Smooth muscle cell (in vitro differentiated cells): ENCODE results near the gene ALOX5. TPM values are rescaled to one million over a fixed set of nuclear protein-coding genes. Genes with fewer than 3 reads are reported as not detected.

Source experiments
- DNase-seq: peaks from one replicate; lab custom pipeline; 2025; ENCODE audit not compliant: unreplicated experiment; lab: John Stamatoyannopoulos, UW
- H2AFZ ChIP-seq: fragments of 200-600 bp; sonication (generic); 2 replicates; pipeline ENCODE4 v1.6.0; 2016; ENCODE audit warnings: antibody characterized with exemption, low read depth, mild to moderate bottlenecking
- H3F3A ChIP-seq: fragments of 200-600 bp; sonication (generic); 2 replicates; pipeline ENCODE4 v1.6.0; 2017; ENCODE audit warnings: antibody characterized with exemption, low read depth
- H3K27ac ChIP-seq: fragments of 200-600 bp; sonication (generic); 2 replicates; pipeline ENCODE4 v1.5.1; 2016; ENCODE audit warnings: low read depth, mild to moderate bottlenecking
- H3K27me3 ChIP-seq: fragments of 200-600 bp; sonication (generic); 2 replicates; pipeline ENCODE4 v1.6.1; 2016; ENCODE audit warnings: low read depth, mild to moderate bottlenecking
- H3K36me3 ChIP-seq: fragments of 200-600 bp; sonication (generic); 2 replicates; pipeline ENCODE4 v1.5.1; 2016; ENCODE audit warnings: low read depth
- H3K4me1 ChIP-seq: fragments of 200-600 bp; sonication (generic); 2 replicates; pipeline ENCODE4 v1.5.1; 2016; ENCODE audit warnings: low read depth
- H3K4me2 ChIP-seq: fragments of 200-600 bp; sonication (generic); 2 replicates; pipeline ENCODE4 v1.6.0; 2016; ENCODE audit warnings: mild to moderate bottlenecking
- H3K4me3 ChIP-seq: fragments of 200-600 bp; sonication (generic); 2 replicates; pipeline ENCODE4 v1.5.1; 2016; ENCODE audit warnings: mild to moderate bottlenecking
- H3K79me2 ChIP-seq: fragments of 200-600 bp; sonication (generic); 2 replicates; pipeline ENCODE4 v1.6.0; 2016; ENCODE audit warnings: low read depth, mild to moderate bottlenecking
- H3K9ac ChIP-seq: fragments of 200-600 bp; sonication (generic); 2 replicates; pipeline ENCODE4 v1.6.0; 2016; ENCODE audit warnings: low read depth
- H3K9me3 ChIP-seq: fragments of 200-600 bp; sonication (generic); replicated peaks from 2 replicates; pipeline ENCODE4 v1.5.1; 2016; ENCODE audit warnings: low read depth
- H4K20me1 ChIP-seq: fragments of 200-600 bp; sonication (generic); 2 replicates; pipeline ENCODE4 v1.6.0; 2016; ENCODE audit warnings: low read depth
- WGBS: methylation state at CpG from one replicate; pipeline ENCODE4 v1.1.7; 2016; ENCODE audit warnings: low lambda C conversion rate; 5-methylcytosine and 5-hydroxymethylcytosine counted together
- polyA plus RNA-seq: library from polyadenylated mRNA; unstranded; fragments of >200 nt; fragmentation: Nextera tagmentation; extraction: Ambion mirVana; gene quantifications from 2 replicates; pipeline ENCODE4 v1.2.1, GENCODE V29; 2016
- total RNA-seq: library from RNA; depleted of rRNA; stranded (reverse); fragments of >200 nt; gene quantifications from 2 replicates; pipeline ENCODE4 v1.2.3, GENCODE V29; 2014
- TF ChIP-seq, protein P1 (sequence below): fragments of 200-600 bp; sonication (generic); IDR thresholded peaks from 2 replicates; pipeline ENCODE4 v1.5.1; 2017; ENCODE audit warnings: borderline replicate concordance, mild to moderate bottlenecking, antibody characterized with exemption; ENCODE audit not compliant: insufficient read depth, poor library complexity, severe bottlenecking

Gene ALOX5
- total and polyA plus RNA-seq, 2 experiments from 2014 or later, result 0.18 TPM; not detected in 1

GRCh38 chr10:45452268-45452667 is 78.3 kb downstream of the ALOX5 start:
- no peaks in the 10 kb centered on the region for H3K4me1 ChIP-seq
- no peaks in the 10 kb centered on the region for H3F3A ChIP-seq
- no peaks in the 10 kb centered on the region for H3K9me3 ChIP-seq
- H2AFZ ChIP-seq, result no peak overlapping the region
- no peaks in the 10 kb centered on the region for H4K20me1 ChIP-seq
- H3K9ac ChIP-seq, result no peak overlapping the region
- no peak overlapping the region for H3K4me3 ChIP-seq
- H3K36me3 ChIP-seq, result no peaks in the 10 kb centered on the region
- TF ChIP-seq, protein P1, sequence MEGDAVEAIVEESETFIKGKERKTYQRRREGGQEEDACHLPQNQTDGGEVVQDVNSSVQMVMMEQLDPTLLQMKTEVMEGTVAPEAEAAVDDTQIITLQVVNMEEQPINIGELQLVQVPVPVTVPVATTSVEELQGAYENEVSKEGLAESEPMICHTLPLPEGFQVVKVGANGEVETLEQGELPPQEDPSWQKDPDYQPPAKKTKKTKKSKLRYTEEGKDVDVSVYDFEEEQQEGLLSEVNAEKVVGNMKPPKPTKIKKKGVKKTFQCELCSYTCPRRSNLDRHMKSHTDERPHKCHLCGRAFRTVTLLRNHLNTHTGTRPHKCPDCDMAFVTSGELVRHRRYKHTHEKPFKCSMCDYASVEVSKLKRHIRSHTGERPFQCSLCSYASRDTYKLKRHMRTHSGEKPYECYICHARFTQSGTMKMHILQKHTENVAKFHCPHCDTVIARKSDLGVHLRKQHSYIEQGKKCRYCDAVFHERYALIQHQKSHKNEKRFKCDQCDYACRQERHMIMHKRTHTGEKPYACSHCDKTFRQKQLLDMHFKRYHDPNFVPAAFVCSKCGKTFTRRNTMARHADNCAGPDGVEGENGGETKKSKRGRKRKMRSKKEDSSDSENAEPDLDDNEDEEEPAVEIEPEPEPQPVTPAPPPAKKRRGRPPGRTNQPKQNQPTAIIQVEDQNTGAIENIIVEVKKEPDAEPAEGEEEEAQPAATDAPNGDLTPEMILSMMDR, result no peak
- DNase-seq, result no peak
- H3K79me2 ChIP-seq, result no peaks in the 10 kb centered on the region
- no peak overlapping the region for H3K27ac ChIP-seq
- no peaks in the 10 kb centered on the region for H3K27me3 ChIP-seq
- H3K4me2 ChIP-seq, result no peak overlapping the region

DNA sequence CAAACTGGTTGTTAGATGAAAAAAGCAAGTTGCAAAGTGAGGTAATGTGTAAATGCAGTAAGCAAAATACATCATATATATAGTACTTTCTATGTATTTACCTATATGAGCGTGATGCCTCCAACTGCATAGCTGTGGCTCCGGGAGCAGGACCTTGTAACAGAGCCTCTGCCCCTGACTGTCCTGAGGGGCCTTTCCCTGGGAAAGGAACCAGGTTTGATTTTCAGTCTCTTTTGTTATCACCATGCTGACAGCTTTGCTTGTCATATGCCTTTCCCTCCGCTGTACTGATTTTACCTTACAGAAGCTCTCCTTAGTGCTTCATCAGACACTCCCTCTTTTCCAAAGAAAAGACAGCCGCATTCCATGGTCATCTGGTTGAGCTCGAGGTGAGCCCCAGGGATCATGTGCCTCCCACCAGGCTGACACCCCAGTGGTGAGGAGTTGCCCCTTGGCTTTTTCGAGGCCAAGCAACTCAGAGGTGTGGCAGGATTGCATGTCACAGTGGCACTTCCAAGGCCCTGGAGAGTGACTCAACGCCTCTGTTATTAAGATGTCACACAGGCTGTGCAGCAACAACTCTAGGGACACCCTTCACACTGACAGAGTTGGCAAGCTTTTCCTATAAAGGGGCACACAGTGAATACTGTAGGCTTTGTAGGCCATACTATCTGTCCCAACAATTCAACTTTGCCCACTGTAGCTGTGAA is 78.9 kb downstream of the ALOX5 start:
- H3K79me2 ChIP-seq, result no peaks in the 10 kb centered on the region
- no peak overlapping the region for H3K9ac ChIP-seq
- H3K4me1 ChIP-seq, result no peaks in the 10 kb centered on the region
- TF ChIP-seq, protein P1, result no peak
- WGBS, result 83% methylated on average over 7 of the region's 7 CpGs
- H3K36me3 ChIP-seq, result no peaks in the 10 kb centered on the region
- DNase-seq, result no peak
- no peak overlapping the region for H2AFZ ChIP-seq
- no peak overlapping the region for H3K4me3 ChIP-seq
- H4K20me1 ChIP-seq, result no peaks in the 10 kb centered on the region
- no peak overlapping the region for H3K27ac ChIP-seq
- H3F3A ChIP-seq, result no peaks in the 10 kb centered on the region
- no peak overlapping the region for H3K4me2 ChIP-seq
- no peaks in the 10 kb centered on the region for H3K27me3 ChIP-seq
- no peaks in the 10 kb centered on the region for H3K9me3 ChIP-seq

DNA sequence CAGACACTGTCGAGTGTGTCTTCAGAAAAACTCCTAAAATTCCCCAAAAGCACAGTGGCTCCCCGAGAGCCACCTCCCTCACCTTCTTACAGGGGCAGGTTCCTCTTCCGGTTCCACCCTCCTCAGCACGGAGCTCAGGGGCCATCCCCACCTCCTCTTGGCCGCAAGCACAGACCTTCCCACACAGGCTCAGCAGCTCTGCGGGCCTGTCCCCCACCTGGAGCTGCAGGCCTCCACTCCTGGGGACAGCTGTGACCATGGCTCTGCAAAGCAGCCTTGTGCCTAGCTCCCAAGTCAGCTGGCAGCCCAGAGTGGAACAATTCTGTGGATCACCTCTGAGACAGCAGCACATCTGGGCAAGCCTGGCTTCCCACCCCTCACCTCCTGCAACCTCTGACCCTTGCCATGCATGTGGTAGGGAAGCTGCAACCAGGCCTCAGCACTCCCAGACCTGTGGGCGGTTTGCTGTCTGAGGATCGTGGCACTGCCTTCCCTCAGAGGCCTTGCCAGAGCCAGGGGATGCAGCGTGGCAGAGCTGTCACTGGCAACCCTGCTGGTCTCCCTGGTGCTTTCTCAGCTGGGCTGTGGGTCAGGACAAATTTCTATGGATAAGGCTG is 79.7 kb downstream of the ALOX5 start:
- H3K9me3 ChIP-seq, result no peaks in the 10 kb centered on the region
- WGBS, result 81% methylated on average over 9 of the region's 9 CpGs

More for the DNA sequence above, 79.7 kb downstream of the ALOX5 start:
- Histone ChIP-seq H3K4me2 (peak overlapping the region; percentile 12), H4K20me1 (no peaks in the 10 kb centered on the region), H3K27ac (no peak overlapping the region), H3K9ac (no peak overlapping the region), H3K4me1 (no peaks in the 10 kb centered on the region), H3K27me3 (no peaks in the 10 kb centered on the region), H3F3A (no peaks in the 10 kb centered on the region), H3K4me3 (no peak overlapping the region), H3K36me3 (no peaks in the 10 kb centered on the region), H3K79me2 (no peaks in the 10 kb centered on the region), H2AFZ (no peak overlapping the region)
- TF ChIP-seq, protein P1, result no peak
- DNase-seq, result no peak
